ENCODE results near the gene RAB40A.
A peak's percentile ranks its signal among the peaks of the same experiment; 100 is the strongest.
"Not testable (repeated sequence)": the region's sequence is repeated elsewhere in the genome, so short reads cannot be mapped to it uniquely, and the experiment has no call there.

Gene RAB40A

GRCh38 chrX:103464774-103465117 is 54.5 kb downstream of the RAB40A start:
- DNase-seq (ENCODE audit: extremely low read depth in 1 of 2, low read depth in 1 of 2): peak; percentile 26 to 37

- DNase-seq (ENCODE audit: extremely low read depth in 1 of 2, low read depth in 1 of 2): no peak
Measured at GRCh38 chrX:103464072-103464773, 55.1 kb downstream of the RAB40A start.

DNA sequence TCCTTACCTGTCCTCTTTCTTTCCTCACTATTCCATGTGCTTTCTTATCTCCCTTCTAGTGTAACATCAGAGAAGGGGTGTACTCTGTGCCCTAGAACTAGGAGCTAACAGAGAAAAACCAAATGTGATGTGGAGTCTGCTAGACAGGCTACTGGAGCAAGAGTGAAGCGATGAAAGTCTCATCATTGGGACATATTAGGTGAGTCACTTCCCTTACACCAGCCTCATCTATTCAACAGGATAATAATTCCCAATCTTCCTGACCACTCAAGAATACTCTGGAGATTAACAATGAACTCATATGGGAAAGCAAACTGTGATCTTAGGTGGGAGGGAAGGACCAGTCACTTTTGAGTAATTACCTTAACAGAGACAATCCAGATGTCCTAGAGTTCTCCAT is 58.1 kb downstream of the RAB40A start:
- DNase-seq (ENCODE audit: extremely low read depth in 1 of 2, low read depth in 1 of 2): no peak

GRCh38 chrX:103460001-103460755 is 59.1 kb downstream of the RAB40A start:
- DNase-seq (ENCODE audit: extremely low read depth in 1 of 2, low read depth in 1 of 2): not testable (repeated sequence)

- no peak for DNase-seq (ENCODE audit: extremely low read depth in 1 of 2, low read depth in 1 of 2)
Measured at GRCh38 chrX:103453655-103454054, 65.6 kb downstream of the RAB40A start.
